Ishikawa (cell line): ENCODE measurements around the gene C15orf61.

ENCODE experiments used
- CEBPB ChIP-seq: IDR thresholded peaks from 2 replicates; pipeline ENCODE4 v1.6.1; 2012
- TAF1 ChIP-seq: IDR thresholded peaks from 2 replicates; pipeline ENCODE4 v1.6.1; 2012; ENCODE audit warnings: low read depth, mild to moderate bottlenecking
- TF ChIP-seq, protein P1 (sequence below): IDR thresholded peaks from 2 replicates; pipeline ENCODE4 v1.6.1; 2012; ENCODE audit warnings: low read depth, mild to moderate bottlenecking

GRCh38 chr15:67534360-67534759 is 13.4 kb downstream of the C15orf61 start:
- TF ChIP-seq TAF1 (no peak), CEBPB (no peak)
- TF ChIP-seq, protein P1, sequence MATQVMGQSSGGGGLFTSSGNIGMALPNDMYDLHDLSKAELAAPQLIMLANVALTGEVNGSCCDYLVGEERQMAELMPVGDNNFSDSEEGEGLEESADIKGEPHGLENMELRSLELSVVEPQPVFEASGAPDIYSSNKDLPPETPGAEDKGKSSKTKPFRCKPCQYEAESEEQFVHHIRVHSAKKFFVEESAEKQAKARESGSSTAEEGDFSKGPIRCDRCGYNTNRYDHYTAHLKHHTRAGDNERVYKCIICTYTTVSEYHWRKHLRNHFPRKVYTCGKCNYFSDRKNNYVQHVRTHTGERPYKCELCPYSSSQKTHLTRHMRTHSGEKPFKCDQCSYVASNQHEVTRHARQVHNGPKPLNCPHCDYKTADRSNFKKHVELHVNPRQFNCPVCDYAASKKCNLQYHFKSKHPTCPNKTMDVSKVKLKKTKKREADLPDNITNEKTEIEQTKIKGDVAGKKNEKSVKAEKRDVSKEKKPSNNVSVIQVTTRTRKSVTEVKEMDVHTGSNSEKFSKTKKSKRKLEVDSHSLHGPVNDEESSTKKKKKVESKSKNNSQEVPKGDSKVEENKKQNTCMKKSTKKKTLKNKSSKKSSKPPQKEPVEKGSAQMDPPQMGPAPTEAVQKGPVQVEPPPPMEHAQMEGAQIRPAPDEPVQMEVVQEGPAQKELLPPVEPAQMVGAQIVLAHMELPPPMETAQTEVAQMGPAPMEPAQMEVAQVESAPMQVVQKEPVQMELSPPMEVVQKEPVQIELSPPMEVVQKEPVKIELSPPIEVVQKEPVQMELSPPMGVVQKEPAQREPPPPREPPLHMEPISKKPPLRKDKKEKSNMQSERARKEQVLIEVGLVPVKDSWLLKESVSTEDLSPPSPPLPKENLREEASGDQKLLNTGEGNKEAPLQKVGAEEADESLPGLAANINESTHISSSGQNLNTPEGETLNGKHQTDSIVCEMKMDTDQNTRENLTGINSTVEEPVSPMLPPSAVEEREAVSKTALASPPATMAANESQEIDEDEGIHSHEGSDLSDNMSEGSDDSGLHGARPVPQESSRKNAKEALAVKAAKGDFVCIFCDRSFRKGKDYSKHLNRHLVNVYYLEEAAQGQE = no peak
